Measurements from ENCODE around the gene FBXO24.

- TF ChIP-seq POLR2A (IDR thresholded peaks at IDR 0.05) (no peak), CTCF (IDR thresholded peaks at IDR 0.05) (no peak)
These were observed 1.2 kb upstream of the FBXO24 start for GRCh38 chr7:100584683-100585510.

Measured in suprapubic skin (tissue), 3 donors.